Spleen (tissue), 13 donors: ENCODE results near the gene DPF1. TPM values are rescaled to one million over a fixed set of nuclear protein-coding genes. Genes with fewer than 3 reads are reported as not detected.

Experiments
- DNase-seq: peaks from one replicate; pipeline ENCODE4 v3.0.0-alpha.2; 2020
- H3K27ac ChIP-seq, 8 donors: fragments of 200-600 bp; sonication (generic) in 7 of 8; 1 replicate in 4 of 8; 2 replicates in 4 of 8; pipeline versions ENCODE4 v1.5.0 to v1.8.0; 2016 to 2021; ENCODE audit warnings: inconsistent platforms in 4 of 8, mild to moderate bottlenecking in 4 of 8, moderate library complexity in 1 of 8
- H3K27me3 ChIP-seq, 7 donors: fragments of 200-600 bp; sonication (generic) in 6 of 7; replicated peaks in 1 of 7; 1 replicate in 4 of 7; 2 replicates in 3 of 7; pipeline versions ENCODE4 v1.5.0 to v1.8.0; 2016 to 2021; ENCODE audit warnings: inconsistent platforms in 3 of 7, mild to moderate bottlenecking in 1 of 7
- H3K36me3 ChIP-seq, 6 donors: fragments of 200-600 bp; sonication (generic) in 5 of 6; 1 replicate in 4 of 6; 2 replicates in 2 of 6; pipeline versions ENCODE4 v1.5.0 to v1.8.0; 2016 to 2021; ENCODE audit warnings: inconsistent platforms in 2 of 6
- H3K4me1 ChIP-seq, 6 donors: fragments of 200-600 bp; sonication (generic) in 5 of 6; 1 replicate in 3 of 6; 2 replicates in 3 of 6; pipeline versions ENCODE4 v1.5.0 to v1.8.0; 2016 to 2021; ENCODE audit warnings: inconsistent platforms in 3 of 6
- H3K4me3 ChIP-seq, 8 donors: fragments of 200-600 bp; sonication (generic) in 7 of 8; 1 replicate in 4 of 8; 2 replicates in 4 of 8; pipeline versions ENCODE4 v1.5.0 to v1.8.0; 2016 to 2021; ENCODE audit warnings: inconsistent platforms in 4 of 8, mild to moderate bottlenecking in 4 of 8, moderate library complexity in 2 of 8
- H3K9me3 ChIP-seq, 8 donors: fragments of 200-600 bp; sonication (generic) in 7 of 8; 1 replicate in 4 of 8; 2 replicates in 4 of 8; pipeline versions ENCODE4 v1.5.0 to v1.8.0; 2016 to 2021; ENCODE audit warnings: inconsistent platforms in 4 of 8
- CTCF ChIP-seq, 11 experiments: fragments of 200-600 bp in 7 of 11; fragments of 450-650 bp in 4 of 11; sonication (generic) in 4 of 11; IDR thresholded peaks in 8 of 11; conservative IDR thresholded peaks in 3 of 11; 1 replicate in 7 of 11; 2 replicates in 4 of 11; pipeline versions ENCODE4 v1.4.0 to v1.8.0; 2016 to 2021; ENCODE audit warnings: antibody characterized with exemption in 11 of 11, inconsistent platforms in 4 of 11, mild to moderate bottlenecking in 1 of 11
- POLR2A ChIP-seq, 3 donors: fragments of 450-650 bp; IDR thresholded peaks; one replicate each; pipeline ENCODE4 v1.5.1; 2017; ENCODE audit warnings: antibody characterized with exemption in 3 of 3, mild to moderate bottlenecking in 1 of 3
- POLR2AphosphoS5 ChIP-seq, 3 donors: sonication (generic); formaldehyde crosslinking; IDR thresholded peaks; one replicate each; pipeline ENCODE4 v1.5.1; 2017; ENCODE audit warnings: antibody characterized with exemption in 3 of 3
- WGBS, 5 donors: extraction: QIAGEN DNeasy Blood & Tissue Kit in 3 of 5; methylation state at CpG; one replicate each; pipeline versions ENCODE4 v1.1.5 to v1.1.7; 2013 to 2018; 5-methylcytosine and 5-hydroxymethylcytosine counted together
- intact Hi-C: fragments of 100-400 bp; cut with DNase I; formaldehyde crosslinking; loops from one replicate; pipeline ENCODE4 v1.15.0; 2023; ENCODE audit warnings: low total_unique reads
- long read RNA-seq, 2 donors: transcript quantifications; one replicate each; lab custom pipeline, GENCODE V29; 2026
- polyA plus RNA-seq, 3 donors: library from polyadenylated mRNA; stranded (reverse); fragments of 200-250 nt; gene quantifications; one replicate each; pipeline ENCODE4 v1.2.1, GENCODE V29; 2013
- total RNA-seq, 7 donors: library from RNA; depleted of rRNA in 3 of 7; stranded (reverse); fragments of >200 nt in 3 of 7; fragmentation: NEBNext Ultra II Directional in 4 of 7; extraction: Animal tissue kit (Norgen Biotek cat#: 25700) in 4 of 7; gene quantifications; one replicate each; pipeline versions ENCODE4 v1.1.0 to v1.2.1, GENCODE V29; 2016 to 2021
- donor health status: healthy with polysubstance abuse.
- donor health status: DM: no; HTN: no; CAD: no; lungs with moderate emphysema.
- donor health status: DM: no; HTN: no; CAD: no.
- donor health status: Bipolar disorder and iron deficiency.
- donor health status: healthy.
- donor health status: DM: no; HTN: no; CAD: no.
- donor health status: DM: yes; HTN: yes; CAD: no.

DPF1 gene
- total RNA-seq (not detected), polyA plus RNA-seq (under 1 TPM; 0.04 to 0.06 (median 0.06) TPM)
- long read RNA-seq, donor 1, result 0 reads
- long read RNA-seq, donor 2, result 0 reads

GRCh38 chr19:38224014-38224862 is at the start of gene DPF1:
Gene DPF1, minus strand, starts transcription at chr19:38224222. Its CDS starts 80 bp downstream, at chr19:38224142.
- Histone ChIP-seq H3K4me3 (peak within 1 kb of the TSS; percentile 26 to 70 (median 36)), H3K36me3 (no peaks in the 10 kb centered on the region), H3K4me1 (peaks cover 7 to 33% (median 26%) of the 10 kb centered on the region in 6 donors), H3K27me3 (peaks cover 11 to 100% (median 77%) of the 10 kb centered on the region in 7 donors), H3K27ac (no peak within 1 kb of the TSS), H3K9me3 (no peaks in the 10 kb centered on the region)
- intact Hi-C loops, result loop anchor here (10.0 kb wide), 1 partner anchor 319 kb away; the partner anchor contains the start of genes SIPA1L3 and WDR87
- WGBS, 5 donors, result 1 to 3% (median 2%) methylated on average over 33 to 61 of the region's 61 CpGs
- no peak for DNase-seq
- TF ChIP-seq CTCF (IDR thresholded peaks at IDR 0.05 in 8 of 11, conservative IDR thresholded peaks at IDR 0.05 in 3 of 11) (no peak), POLR2AphosphoS5 (IDR thresholded peaks at IDR 0.05) (no peak), POLR2A (IDR thresholded peaks at IDR 0.05) (no peak)

- Histone ChIP-seq H3K4me3 (no peak overlapping the region), H3K27me3 (no peaks in the 10 kb centered on the region), H3K9me3 (no peaks in the 10 kb centered on the region), H3K36me3 (no peaks in the 10 kb centered on the region), H3K27ac (peak overlapping the region in 4 of 8 donors; percentile 3 to 76 (median 42)), H3K4me1 (peaks cover 8 to 57% (median 36%) of the 10 kb centered on the region in 6 donors)
- DNase-seq, result no peak
- 70 to 81% (median 73%) methylated on average over 2 of the region's 2 CpGs for WGBS, 5 donors
- TF ChIP-seq POLR2A (IDR thresholded peaks at IDR 0.05), result no peak
- intact Hi-C loops, result no loop called here
Observed at GRCh38 chr19:38273499-38273898, 49.5 kb upstream of the DPF1 start.

- Histone ChIP-seq H3K9me3 (no peaks in the 10 kb centered on the region), H3K36me3 (no peaks in the 10 kb centered on the region), H3K27me3 (no peaks in the 10 kb centered on the region), H3K4me1 (peaks cover 8 to 58% (median 36%) of the 10 kb centered on the region in 6 donors), H3K4me3 (no peak overlapping the region), H3K27ac (no peak overlapping the region)
- no peak for DNase-seq
- 78 to 98% (median 89%) methylated on average over 5 of the region's 5 CpGs for WGBS, 5 donors
- no peak for TF ChIP-seq POLR2AphosphoS5 (IDR thresholded peaks at IDR 0.05)
- TF ChIP-seq CTCF (IDR thresholded peaks at IDR 0.05 in 8 of 11, conservative IDR thresholded peaks at IDR 0.05 in 3 of 11), result no peak
- TF ChIP-seq POLR2A (IDR thresholded peaks at IDR 0.05), result no peak
- intact Hi-C loops, result no loop called here
Observed at GRCh38 chr19:38270587-38271167, 46.7 kb upstream of the DPF1 start.

- no peaks in the 10 kb centered on the region for H3K9me3 ChIP-seq
- H3K27ac ChIP-seq, result peak overlapping the region in 4 of 8 donors; percentile 7 to 45 (median 28)
- peaks cover 0 to 12% (median 0%) of the 10 kb centered on the region in 7 donors for H3K27me3 ChIP-seq
- intact Hi-C loops, result no loop called here
- no peak overlapping the region for H3K4me3 ChIP-seq
- TF ChIP-seq POLR2AphosphoS5 (IDR thresholded peaks at IDR 0.05) (no peak), POLR2A (IDR thresholded peaks at IDR 0.05) (no peak)
- 59 to 92% (median 75%) methylated on average over 8 of the region's 8 CpGs for WGBS, 5 donors
- peaks cover 0 to 58% (median 38%) of the 10 kb centered on the region in 6 donors for H3K4me1 ChIP-seq
- no peaks in the 10 kb centered on the region for H3K36me3 ChIP-seq
- DNase-seq, result no peak
Observed at GRCh38 chr19:38268539-38268938, 44.5 kb upstream of the DPF1 start.
